ENCODE data around the gene GABRP. TPM values are rescaled to one million over a fixed set of nuclear protein-coding genes. Genes with fewer than 3 reads are reported as not detected.
A peak's percentile ranks its signal among the peaks of the same experiment; 100 is the strongest.
"Not testable (repeated sequence)": the region's sequence is repeated elsewhere in the genome, so short reads cannot be mapped to it uniquely, and the experiment has no call there.

Gene GABRP
- total RNA-seq, 2 donors from 2014 or later = 4.8 to 5.5 TPM

DNA sequence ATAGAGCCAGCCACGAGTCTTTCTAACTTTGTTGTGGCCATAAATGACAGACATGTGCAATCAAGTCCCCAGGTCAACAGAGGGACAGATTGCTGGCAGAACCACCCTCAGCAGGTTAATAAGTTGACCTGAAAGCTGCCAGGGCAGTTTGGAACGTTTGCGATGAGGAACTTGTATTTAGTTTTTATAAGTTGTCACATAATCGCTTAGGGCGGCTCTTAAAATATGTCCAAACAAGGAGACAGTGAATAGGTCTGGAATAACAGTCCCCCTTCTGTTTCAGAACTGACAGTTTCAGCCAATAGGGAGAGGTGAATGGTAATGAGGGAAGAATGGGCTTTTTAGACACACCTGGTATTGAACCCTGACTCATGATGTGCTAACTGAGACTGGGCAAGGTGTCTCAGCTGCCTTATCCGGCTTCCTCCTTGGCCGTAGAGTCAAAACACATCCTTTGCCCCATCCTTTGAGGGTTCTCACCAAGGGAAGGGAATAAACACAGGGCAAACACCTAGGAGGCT, 33.6 kb upstream of the GABRP start:
- no peaks in the 10 kb centered on the region for H3K36me3 ChIP-seq
- H3K4me1 ChIP-seq (replicated peaks) = peaks cover 2% of the 10 kb centered on the region
- WGBS = 42% methylated on average over 7 of the region's 7 CpGs
- H3K27me3 ChIP-seq (replicated peaks; ENCODE audit: insufficient read depth) = no peaks in the 10 kb centered on the region
- DNase-seq (ENCODE audit: low spot score) = peak; percentile 85
- intact Hi-C loops (cut with DNase I) = no loop called here
- TF ChIP-seq CTCF (IDR thresholded peaks at IDR 0.05) (no peak), POLR2AphosphoS5 (IDR thresholded peaks at IDR 0.05) (peak; percentile 78), POLR2A (IDR thresholded peaks at IDR 0.05) (peak; percentile 43)
- no peaks in the 10 kb centered on the region for H3K9me3 ChIP-seq
- H3K4me3 ChIP-seq = no peak overlapping the region
- peak overlapping the region; percentile 67 for H3K27ac ChIP-seq

- peak overlapping the region; percentile 67 for H3K27ac ChIP-seq
- TF ChIP-seq POLR2A (IDR thresholded peaks at IDR 0.05) (no peak), POLR2AphosphoS5 (IDR thresholded peaks at IDR 0.05) (no peak)
- no peaks in the 10 kb centered on the region for H3K9me3 ChIP-seq
Observed at GRCh38 chr5:170750791-170751190, 32.7 kb upstream of the GABRP start.

GRCh38 chr5:170751631-170752030, 31.9 kb upstream of the GABRP start:
- intact Hi-C loops (cut with DNase I) = no loop called here

More at GRCh38 chr5:170750791-170751190, 32.7 kb upstream of the GABRP start:
- Histone ChIP-seq H3K4me3 (no peak overlapping the region), H3K36me3 (no peaks in the 10 kb centered on the region), H3K27me3 (replicated peaks; ENCODE audit: insufficient read depth) (no peaks in the 10 kb centered on the region), H3K4me1 (replicated peaks) (no peaks in the 10 kb centered on the region)
- intact Hi-C loops (cut with DNase I) = no loop called here
- 68% methylated on average over 6 of the region's 6 CpGs for WGBS
- no peak for DNase-seq (ENCODE audit: low spot score)

DNA sequence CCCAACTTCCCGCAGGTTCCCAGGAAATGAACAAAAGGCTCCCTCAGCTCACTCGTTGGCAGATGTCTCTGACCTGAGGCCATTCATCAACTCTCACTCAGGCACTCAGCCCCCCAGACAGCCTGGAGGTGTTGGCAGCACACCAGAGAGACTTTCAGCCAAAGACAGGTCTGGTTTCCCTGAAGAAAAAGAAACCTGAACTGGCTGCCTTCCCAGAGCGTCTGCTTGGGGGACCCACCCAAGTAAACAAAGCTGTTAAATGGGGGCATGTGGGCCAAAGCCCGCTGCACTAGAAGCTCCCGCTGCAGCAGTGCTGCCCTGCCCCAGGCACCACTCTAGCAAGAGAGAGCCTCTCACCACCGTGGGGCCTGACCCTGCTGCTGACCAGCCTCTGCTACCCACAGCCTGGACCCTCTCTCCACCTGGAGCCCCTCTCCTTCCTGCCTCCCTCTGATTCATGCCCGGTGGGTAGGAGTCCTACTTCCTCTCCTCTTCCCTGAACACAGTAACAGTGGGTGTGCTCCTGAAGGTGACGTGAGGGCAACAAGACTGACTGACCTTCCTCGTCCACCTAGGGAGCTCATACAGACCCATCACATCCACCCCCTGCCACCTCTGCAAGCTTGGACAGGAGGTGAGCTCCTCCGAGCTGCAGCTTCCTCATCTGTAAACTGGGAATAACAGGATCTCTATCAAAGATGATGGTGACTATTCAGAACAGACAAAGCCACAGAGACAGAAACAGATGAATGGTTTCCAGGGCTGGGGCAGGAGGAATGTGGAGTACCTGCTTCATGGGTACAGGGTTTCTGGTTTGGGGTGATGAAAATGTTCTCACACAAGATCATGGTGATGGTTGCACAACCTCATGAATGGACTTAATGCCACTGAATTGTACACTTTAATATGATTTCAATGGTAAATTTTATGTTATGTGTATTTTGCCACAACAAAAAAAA, 31.0 kb upstream of the GABRP start:
- no peaks in the 10 kb centered on the region for H3K4me1 ChIP-seq (replicated peaks)
- DNase-seq (ENCODE audit: low spot score) = peak; percentile 82
- intact Hi-C loops (cut with DNase I) = no loop called here
- H3K27me3 ChIP-seq (replicated peaks; ENCODE audit: insufficient read depth) = no peaks in the 10 kb centered on the region
- H3K4me3 ChIP-seq = no peak overlapping the region
- H3K36me3 ChIP-seq = no peaks in the 10 kb centered on the region
- TF ChIP-seq POLR2AphosphoS5 (IDR thresholded peaks at IDR 0.05) (no peak), POLR2A (IDR thresholded peaks at IDR 0.05) (no peak), CTCF (IDR thresholded peaks at IDR 0.05) (no peak)
- H3K9me3 ChIP-seq = no peaks in the 10 kb centered on the region
- WGBS = 43% methylated on average over 10 of the region's 10 CpGs
- H3K27ac ChIP-seq = peak overlapping the region; percentile 38 to 40

More at GRCh38 chr5:170751631-170752030, 31.9 kb upstream of the GABRP start:
- 53% methylated on average over 11 of the region's 11 CpGs for WGBS
- H3K27ac ChIP-seq = peak overlapping the region; percentile 38 to 40
- no peaks in the 10 kb centered on the region for H3K9me3 ChIP-seq
- no peak for DNase-seq (ENCODE audit: low spot score)
- H3K27me3 ChIP-seq (replicated peaks; ENCODE audit: insufficient read depth) = no peaks in the 10 kb centered on the region
- H3K4me1 ChIP-seq (replicated peaks) = no peaks in the 10 kb centered on the region
- no peaks in the 10 kb centered on the region for H3K36me3 ChIP-seq
- no peak for TF ChIP-seq POLR2A (IDR thresholded peaks at IDR 0.05)
- TF ChIP-seq POLR2AphosphoS5 (IDR thresholded peaks at IDR 0.05) = no peak
- no peak for TF ChIP-seq CTCF (IDR thresholded peaks at IDR 0.05)
- no peak overlapping the region for H3K4me3 ChIP-seq

DNA sequence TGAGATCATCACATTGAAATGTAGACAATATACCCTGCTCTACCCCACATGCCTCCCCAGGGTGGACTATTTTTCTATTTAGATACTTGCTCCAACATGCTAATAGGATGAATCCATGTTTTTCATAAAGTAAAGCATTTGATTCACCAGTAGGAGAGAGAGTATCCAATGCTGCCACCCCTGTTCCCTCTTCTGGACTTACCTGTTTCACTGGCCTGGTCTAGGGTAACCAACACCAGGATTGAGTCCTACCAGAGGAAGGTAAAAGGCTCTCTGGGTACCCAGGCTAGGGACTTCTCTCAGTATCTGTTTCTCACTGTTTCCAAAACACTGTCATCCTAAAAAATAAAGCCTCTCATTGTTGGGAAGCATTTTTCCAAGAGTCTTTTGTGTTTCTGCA, 30.2 kb upstream of the GABRP start:
- Histone ChIP-seq H3K4me1 (replicated peaks) (no peaks in the 10 kb centered on the region), H3K36me3 (no peaks in the 10 kb centered on the region), H3K27ac (no peak overlapping the region), H3K9me3 (no peaks in the 10 kb centered on the region), H3K4me3 (no peak overlapping the region), H3K27me3 (replicated peaks; ENCODE audit: insufficient read depth) (no peaks in the 10 kb centered on the region)
- no peak for DNase-seq (ENCODE audit: low spot score)
- TF ChIP-seq POLR2AphosphoS5 (IDR thresholded peaks at IDR 0.05) (no peak), CTCF (IDR thresholded peaks at IDR 0.05) (no peak), POLR2A (IDR thresholded peaks at IDR 0.05) (no peak)
- intact Hi-C loops (cut with DNase I) = no loop called here

GRCh38 chr5:170754508-170754907, 29.0 kb upstream of the GABRP start:
- intact Hi-C loops (cut with DNase I); H3K36me3 ChIP-seq; H3K4me1 ChIP-seq (replicated peaks); H3K4me3 ChIP-seq; H3K27me3 ChIP-seq (replicated peaks; ENCODE audit: insufficient read depth); H3K9me3 ChIP-seq; H3K27ac ChIP-seq; DNase-seq (ENCODE audit: low spot score): not testable (repeated sequence)
- WGBS = 92% methylated on average over 2 of the region's 2 CpGs

All from prostate gland (tissue), 2 donors.